Lung (tissue), 12 donors: ENCODE measurements around the gene FCMR. TPM values are rescaled to one million over a fixed set of nuclear protein-coding genes. Genes with fewer than 3 reads are reported as not detected.

Source experiments
- ATAC-seq: fragments of 200-7000 bp; cut with Tn5 transposase; one replicate; pipeline ENCODE4 v1.9.1; 2020; ENCODE audit warnings: moderate number of reproducible peaks; ENCODE audit not compliant: insufficient read depth, low FRiP score
- DNase-seq, 3 donors: peaks; one replicate each; pipeline ENCODE4 v3.0.0-alpha.2; 2013 to 2017
- H3K27ac ChIP-seq, 2 donors: one replicate each; pipeline ENCODE4 v1.5.1; 2013; ENCODE audit warnings: mild to moderate bottlenecking in 2 of 2, moderate library complexity in 2 of 2, control low read depth in 1 of 2, inconsistent platforms in 1 of 2, low read depth in 1 of 2, low read length in 1 of 2
- H3K27me3 ChIP-seq, 3 donors: one replicate each; pipeline ENCODE4 v1.5.1; 2013; ENCODE audit warnings: low read length in 2 of 3; ENCODE audit not compliant: control insufficient read depth in 3 of 3, insufficient read depth in 3 of 3
- H3K36me3 ChIP-seq, 4 donors: one replicate each; pipeline ENCODE4 v1.5.1; 2013; ENCODE audit warnings: low read length in 4 of 4, mild to moderate bottlenecking in 1 of 4, moderate library complexity in 1 of 4; ENCODE audit not compliant: control insufficient read depth in 4 of 4, insufficient read depth in 4 of 4
- H3K4me1 ChIP-seq, 5 donors: one replicate each; pipeline ENCODE4 v1.5.1; 2013; ENCODE audit warnings: low read length in 5 of 5, mild to moderate bottlenecking in 2 of 5, moderate library complexity in 1 of 5; ENCODE audit not compliant: control insufficient read depth in 5 of 5, insufficient read depth in 5 of 5
- H3K4me3 ChIP-seq: one replicate; pipeline ENCODE4 v1.5.1; 2013; ENCODE audit warnings: mild to moderate bottlenecking, control low read depth, moderate library complexity
- H3K9ac ChIP-seq, 2 donors: one replicate each; pipeline ENCODE4 v1.5.1; 2013; ENCODE audit warnings: low read length in 2 of 2, control low read depth in 1 of 2; ENCODE audit not compliant: insufficient read depth in 1 of 2
- H3K9me3 ChIP-seq, 4 donors: one replicate each; pipeline ENCODE4 v1.5.1; 2013; ENCODE audit warnings: low read length in 3 of 4, mild to moderate bottlenecking in 1 of 4, moderate library complexity in 1 of 4; ENCODE audit not compliant: control insufficient read depth in 4 of 4, insufficient read depth in 3 of 4
- CTCF ChIP-seq: IDR thresholded peaks from 2 replicates; pipeline ENCODE4 v1.5.1; 2012; ENCODE audit warnings: mild to moderate bottlenecking; ENCODE audit errors: control extremely low read depth, extremely low read depth
- WGBS, 2 donors: extraction: QIAGEN DNeasy Blood & Tissue Kit; methylation state at CpG; one replicate each; pipeline ENCODE4 v1.1.7; 2013; 5-methylcytosine and 5-hydroxymethylcytosine counted together
- polyA plus RNA-seq, 2 donors: library from polyadenylated mRNA; stranded (reverse); fragments of 200-250 nt; gene quantifications; one replicate each; pipeline ENCODE4 v1.2.1, GENCODE V29; 2013
- total RNA-seq, 2 donors: library from RNA; depleted of rRNA in 1 of 2; stranded (reverse); fragments of >200 nt in 1 of 2; gene quantifications; one replicate each; pipeline ENCODE4 v1.2.1, GENCODE V29; 2014 to 2021
- donor health status: control.
- donor health status: control.
- donor health status: Bipolar disorder and iron deficiency.
- donor health status: healthy.
- donor health status: DM: yes; HTN: yes; CAD: no.

FCMR gene
- total and polyA plus RNA-seq, 4 donors: 3.6 to 13.3 (median 9.5) TPM

- TF ChIP-seq CTCF: no peak
- H3K36me3 ChIP-seq: no peaks in the 10 kb centered on the region
- H3K27me3 ChIP-seq: no peaks in the 10 kb centered on the region
- H3K9ac ChIP-seq: no peak overlapping the region
- H3K4me1 ChIP-seq: peaks cover 0 to 13% (median 0%) of the 10 kb centered on the region in 5 donors
- DNase-seq (peak; percentile 19 to 61 (median 47)), ATAC-seq (peak; percentile 27)
- H3K4me3 ChIP-seq: no peak overlapping the region
- H3K27ac ChIP-seq: peak overlapping the region in 1 of 2 donors; percentile 20
- no peaks in the 10 kb centered on the region for H3K9me3 ChIP-seq
- 49 to 78% methylated on average over 11 of the region's 11 CpGs for WGBS, 2 donors
These were observed 34.0 kb upstream of the FCMR start for GRCh38 chr1:206955476-206956451.

- H3K4me1 ChIP-seq: peaks cover 0 to 13% (median 0%) of the 10 kb centered on the region in 5 donors
- peak overlapping the region in 1 of 2 donors; percentile 65 for H3K27ac ChIP-seq
- no peak for TF ChIP-seq CTCF
- no peak overlapping the region for H3K4me3 ChIP-seq
- DNase-seq: no peak
- no peak overlapping the region for H3K9ac ChIP-seq
- H3K9me3 ChIP-seq: no peaks in the 10 kb centered on the region
- no peaks in the 10 kb centered on the region for H3K27me3 ChIP-seq
- 65 to 77% methylated on average over 10 of the region's 10 CpGs for WGBS, 2 donors
- H3K36me3 ChIP-seq: no peaks in the 10 kb centered on the region
- no peak for ATAC-seq
These were observed 33.0 kb upstream of the FCMR start for GRCh38 chr1:206954459-206955342.

GRCh38 chr1:206953626-206954025 lies 31.9 kb upstream of the FCMR start:
- Histone ChIP-seq H3K4me1 (peaks cover 0 to 13% (median 0%) of the 10 kb centered on the region in 5 donors), H3K9ac (no peak overlapping the region)

More at GRCh38 chr1:206953626-206954025, 31.9 kb upstream of the FCMR start:
- 89 to 95% methylated on average over 2 of the region's 2 CpGs for WGBS, 2 donors
- DNase-seq: peak; percentile 30 to 72 (median 40)
- no peak for TF ChIP-seq CTCF
- H3K27me3 ChIP-seq: no peaks in the 10 kb centered on the region
- no peak for ATAC-seq
- no peak overlapping the region for H3K4me3 ChIP-seq
- no peaks in the 10 kb centered on the region for H3K36me3 ChIP-seq
- H3K27ac ChIP-seq: peak overlapping the region in 1 of 2 donors; percentile 65
- no peaks in the 10 kb centered on the region for H3K9me3 ChIP-seq
